Measurements from ENCODE around the gene COL4A1.

GRCh38 chr13:110173247-110173818, 133.6 kb downstream of the COL4A1 start:
- TF ChIP-seq POLR2A (IDR thresholded peaks at IDR 0.05), result no peak
- no peak for TF ChIP-seq CTCF (IDR thresholded peaks at IDR 0.05)
- TF ChIP-seq POLR2AphosphoS5 (IDR thresholded peaks at IDR 0.05), result no peak

Measured in gastroesophageal sphincter (tissue), 3 donors.